Activated CD8-positive, alpha-beta memory T cell treated with anti-CD3 and anti-CD28 coated beads, Interleukin-2, amount 50 U/mL, for 48 hours (primary cell): ENCODE measurements around the gene MAP3K4.
"Not testable (repeated sequence)": the region's sequence is repeated elsewhere in the genome, so short reads cannot be mapped to it uniquely, and the experiment has no call there.

Experiments
- DNase-seq: peaks from one replicate; pipeline ENCODE4 v3.0.0-alpha.2; 2020

Gene MAP3K4

GRCh38 chr6:160971171-160971570, 20.4 kb upstream of the MAP3K4 start:
- no peak for DNase-seq

GRCh38 chr6:160972111-160972510, 19.5 kb upstream of the MAP3K4 start:
- no peak for DNase-seq

- not testable (repeated sequence) for DNase-seq
These were observed 19.0 kb upstream of the MAP3K4 start for GRCh38 chr6:160972594-160972993.

- DNase-seq = no peak
These were observed 18.0 kb upstream of the MAP3K4 start for GRCh38 chr6:160973311-160974250.

GRCh38 chr6:160974304-160974771, 17.2 kb upstream of the MAP3K4 start:
- DNase-seq = no peak

GRCh38 chr6:160975162-160975561, 16.4 kb upstream of the MAP3K4 start:
- DNase-seq = no peak

- DNase-seq = not testable (repeated sequence)
These were observed 15.6 kb upstream of the MAP3K4 start for GRCh38 chr6:160975961-160976360.

- no peak for DNase-seq
These were observed 13.2 kb upstream of the MAP3K4 start for GRCh38 chr6:160978141-160978901.

- DNase-seq = no peak
These were observed 12.4 kb upstream of the MAP3K4 start for GRCh38 chr6:160979061-160979708.

- DNase-seq = not testable (repeated sequence)
These were observed 8.1 kb upstream of the MAP3K4 start for GRCh38 chr6:160983377-160983948.

- DNase-seq = no peak
These were observed 4.7 kb upstream of the MAP3K4 start for GRCh38 chr6:160986851-160987250.

GRCh38 chr6:160987265-160987664, 4.3 kb upstream of the MAP3K4 start:
- no peak for DNase-seq

GRCh38 chr6:160990847-160991405, 643 bp upstream of the MAP3K4 start:
- no peak for DNase-seq

- DNase-seq = no peak
These were observed 751 bp downstream of the MAP3K4 start for GRCh38 chr6:160992061-160992979.

- no peak for DNase-seq
These were observed 1.4 kb downstream of the MAP3K4 start for GRCh38 chr6:160992980-160993314.

GRCh38 chr6:160995271-160995670, 3.7 kb downstream of the MAP3K4 start:
- no peak for DNase-seq

- no peak for DNase-seq
These were observed 4.6 kb downstream of the MAP3K4 start for GRCh38 chr6:160996131-160996601.

GRCh38 chr6:160998217-160998616, 6.6 kb downstream of the MAP3K4 start:
- no peak for DNase-seq

- no peak for DNase-seq
These were observed 7.2 kb downstream of the MAP3K4 start for GRCh38 chr6:160998766-160999165.

GRCh38 chr6:160999516-160999915, 7.9 kb downstream of the MAP3K4 start:
- no peak for DNase-seq

GRCh38 chr6:161000632-161001031, 9.1 kb downstream of the MAP3K4 start:
- no peak for DNase-seq
